HG03097 (cell line): ENCODE data around the gene LECT2.

Experiments used
- ATAC-seq: cut with Tn5 transposase; IDR thresholded peaks from one replicate; pipeline ENCODE4 v1.9.1; 2021; ENCODE audit not compliant: unreplicated experiment, low FRiP score

The LECT2 gene

DNA sequence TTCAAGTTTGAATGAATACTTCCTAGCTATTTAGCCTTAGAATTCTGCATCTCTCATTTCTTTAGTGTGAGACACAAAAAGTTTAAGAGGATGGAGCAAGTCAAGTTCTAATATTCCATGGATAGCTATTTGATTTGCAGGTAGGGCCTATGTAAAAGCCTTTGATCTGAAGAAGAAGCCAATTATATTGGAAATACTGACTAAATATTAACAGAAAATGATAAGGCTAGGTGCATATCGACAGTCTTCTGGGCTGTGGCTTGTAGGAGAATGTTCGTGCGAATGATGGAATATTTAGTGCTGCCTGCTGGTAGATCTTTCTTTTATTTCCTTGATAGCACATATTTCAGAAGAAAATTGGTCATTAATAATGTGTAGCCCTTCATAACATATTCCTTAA lies at the start of gene LECT2:
TSS of gene LECT2 (minus strand) at position 85 of the 400 bp plus-strand sequence. CDS start 150 bp downstream, outside the sequence.
- no peak for ATAC-seq

DNA sequence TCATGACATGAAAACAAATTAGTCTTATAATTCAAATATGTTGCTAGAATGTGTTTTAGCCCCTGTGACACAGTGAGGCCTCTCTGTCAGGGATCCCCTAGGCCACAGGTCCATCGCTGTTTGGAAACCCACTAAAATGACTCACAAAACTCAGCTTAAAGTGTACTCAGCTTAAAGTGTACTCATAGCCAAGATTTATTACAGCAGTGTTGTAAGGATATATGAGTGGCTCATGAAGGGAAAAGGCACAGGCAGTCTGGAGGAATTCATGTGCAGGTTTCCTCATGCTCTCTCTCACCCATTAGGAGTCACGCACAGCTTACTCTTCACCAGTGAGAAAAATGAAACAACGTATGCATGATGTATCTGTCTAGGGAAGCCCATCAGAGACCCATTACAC lies 49.7 kb upstream of the LECT2 start:
- no peak for ATAC-seq

DNA sequence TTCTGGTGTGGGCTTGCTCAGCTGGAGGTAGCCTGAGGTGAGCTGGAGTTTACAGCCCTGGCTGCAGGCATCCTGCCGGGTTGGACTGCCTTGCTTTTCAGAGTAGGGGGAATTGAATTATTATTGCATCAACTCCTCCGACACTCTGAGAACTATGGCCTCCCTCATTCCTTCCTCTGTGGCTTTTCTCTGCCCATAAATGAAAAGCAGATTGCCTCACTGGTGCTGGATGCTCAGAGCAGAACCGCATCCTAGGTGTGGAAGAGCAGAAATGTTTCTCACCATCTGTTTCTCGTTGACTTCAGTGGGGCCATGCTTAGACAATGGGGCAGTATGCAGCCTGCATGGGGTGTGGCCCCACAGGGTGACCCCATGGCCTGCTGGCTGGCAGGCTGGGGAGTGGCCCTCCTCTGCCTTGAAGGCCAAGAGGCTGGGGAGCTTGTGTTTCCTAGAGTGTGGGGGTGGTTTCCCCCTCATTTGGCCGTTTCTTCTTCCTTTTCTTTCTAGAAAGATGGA lies 46.7 kb upstream of the LECT2 start:
- no peak for ATAC-seq

DNA sequence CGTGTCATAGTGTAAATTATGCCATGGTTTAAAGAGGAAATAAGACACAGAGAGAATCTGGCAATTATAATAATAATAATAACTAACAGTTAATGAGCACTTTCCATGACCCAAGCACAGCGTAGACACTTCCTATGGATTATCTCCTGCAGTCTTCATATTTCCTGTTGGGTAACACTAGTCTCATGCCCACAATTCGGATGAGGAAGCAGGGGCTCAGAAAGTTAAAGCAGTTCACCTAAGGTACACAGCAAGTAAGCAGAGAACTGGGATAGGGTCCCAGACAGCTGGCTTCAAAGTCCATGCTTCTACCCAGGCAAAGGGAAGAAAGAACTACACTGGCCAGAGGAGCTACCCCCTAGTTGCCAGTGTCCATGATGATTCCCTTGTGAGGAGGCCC lies 46.1 kb upstream of the LECT2 start:
- ATAC-seq: no peak

GRCh38 chr5:136000147-136000546 lies 45.4 kb upstream of the LECT2 start:
- no peak for ATAC-seq

GRCh38 chr5:135999406-136000139 lies 44.8 kb upstream of the LECT2 start:
- no peak for ATAC-seq

GRCh38 chr5:135998889-135999288 lies 44.1 kb upstream of the LECT2 start:
- no peak for ATAC-seq

DNA sequence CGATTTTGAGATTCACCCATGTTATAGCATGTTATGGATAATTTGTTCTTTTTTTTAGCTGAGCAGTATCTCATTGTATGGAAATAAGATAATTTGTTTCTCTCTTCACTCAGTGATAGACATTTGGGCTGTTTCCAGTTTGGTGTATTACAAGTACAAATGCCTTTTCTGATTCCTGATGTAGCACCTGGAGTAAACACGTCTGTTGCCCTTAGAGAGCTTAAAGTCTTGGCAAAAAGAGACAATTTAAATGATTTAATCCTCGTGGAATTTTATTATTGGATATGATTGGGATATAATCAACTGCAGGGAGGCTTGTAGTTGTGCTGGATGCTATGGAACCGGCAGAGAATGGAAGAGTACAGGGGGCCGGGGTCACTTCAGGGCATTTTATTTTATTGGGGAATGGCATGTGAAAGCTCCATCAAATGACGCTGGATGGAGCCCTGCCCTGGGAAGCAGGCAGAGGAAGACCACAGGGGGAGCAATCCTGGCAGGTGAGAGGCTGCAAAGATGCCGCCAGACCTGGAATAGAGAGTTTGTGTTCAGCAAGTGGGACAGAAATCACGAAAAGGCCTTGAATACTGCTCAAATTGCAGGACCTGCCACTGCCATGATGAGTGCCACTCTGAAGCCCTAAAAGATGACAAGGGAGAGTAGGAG lies 43.0 kb upstream of the LECT2 start:
- ATAC-seq: no peak

GRCh38 chr5:135996611-135997010 lies 41.8 kb upstream of the LECT2 start:
- ATAC-seq: no peak

DNA sequence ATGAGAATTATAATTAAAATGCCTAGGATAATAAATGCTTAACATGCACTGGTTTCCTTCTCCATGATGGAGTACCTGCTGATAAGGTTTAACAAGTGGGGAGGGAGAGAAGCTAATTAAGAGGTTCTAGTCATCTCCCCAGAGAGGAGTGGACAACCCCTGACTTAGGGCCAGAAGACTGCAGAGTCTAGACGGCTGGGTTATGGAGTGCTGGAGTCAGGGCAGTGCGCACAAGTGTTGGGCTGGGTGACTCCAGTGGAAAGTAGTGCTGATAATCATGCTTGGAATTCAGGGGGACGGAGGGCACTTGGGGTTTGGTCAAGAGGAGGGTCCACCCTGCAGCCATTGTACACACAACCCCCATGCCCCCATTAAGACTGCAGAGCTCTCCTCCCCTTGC lies 41.2 kb upstream of the LECT2 start:
- ATAC-seq: no peak

DNA sequence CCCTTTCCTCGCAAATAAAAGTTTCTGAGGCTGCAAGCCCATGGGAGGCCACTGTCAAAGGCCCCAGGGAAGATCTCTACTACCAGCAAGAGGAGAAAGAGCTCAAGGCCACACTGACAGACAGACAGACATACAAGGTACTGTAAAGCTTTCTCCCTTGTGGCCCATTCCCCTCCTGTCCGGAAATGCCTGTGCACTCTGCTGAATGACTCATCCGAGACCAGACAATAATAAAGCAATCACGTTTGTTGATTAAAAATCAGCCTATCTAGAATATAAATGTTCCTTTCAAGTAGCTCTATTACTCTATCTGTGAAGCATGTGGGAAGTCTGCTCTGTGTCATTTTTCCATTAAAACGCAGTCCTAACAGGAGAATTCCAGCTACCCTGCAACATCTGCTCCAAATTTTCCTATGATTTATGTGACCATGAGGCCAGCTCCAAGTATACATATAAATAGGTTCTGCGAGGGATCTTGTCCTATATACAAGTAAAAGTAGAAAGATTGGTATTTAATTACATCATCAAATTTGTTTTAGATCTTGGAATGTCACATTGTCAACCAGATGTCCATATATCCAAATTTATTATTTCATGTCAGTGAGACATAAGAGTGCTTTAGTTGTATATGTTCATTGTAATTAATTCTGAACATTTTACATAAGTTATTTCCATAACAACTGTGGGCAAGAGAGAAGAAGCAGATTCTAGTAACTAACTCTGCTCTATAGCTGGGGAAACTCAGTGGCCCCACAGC lies 39.3 kb upstream of the LECT2 start:
- ATAC-seq: no peak

DNA sequence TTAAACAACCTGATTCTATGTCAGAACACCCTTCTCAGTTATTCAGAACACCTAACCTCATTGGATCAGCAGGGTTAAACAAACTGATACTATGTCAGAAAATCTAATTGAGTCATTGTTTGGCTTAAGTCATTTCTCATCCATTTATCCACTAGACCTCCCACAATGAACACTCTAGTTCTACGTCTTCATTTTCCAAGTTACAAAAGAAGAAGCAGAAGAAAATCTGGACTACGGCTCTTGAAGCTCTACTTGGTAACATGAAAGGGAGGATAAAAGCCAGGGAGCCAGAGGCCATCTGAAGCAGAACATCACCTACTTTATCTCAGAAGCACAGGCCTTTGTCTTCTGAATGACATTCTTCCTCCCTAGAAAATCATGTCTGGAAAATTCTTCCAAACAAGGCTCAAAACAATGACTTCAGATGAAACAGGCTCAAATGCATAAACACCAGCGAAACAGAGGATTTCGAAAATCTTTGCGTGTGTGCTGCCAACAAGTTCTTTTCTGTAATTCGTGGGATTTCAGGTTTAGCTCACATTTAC lies 38.6 kb upstream of the LECT2 start:
- ATAC-seq: no peak

GRCh38 chr5:135991429-135991828 lies 36.6 kb upstream of the LECT2 start:
- no peak for ATAC-seq

- ATAC-seq: no peak
Observed at GRCh38 chr5:135990528-135991255, 35.9 kb upstream of the LECT2 start.

- ATAC-seq: no peak
Observed at GRCh38 chr5:135989686-135990085, 34.9 kb upstream of the LECT2 start.

DNA sequence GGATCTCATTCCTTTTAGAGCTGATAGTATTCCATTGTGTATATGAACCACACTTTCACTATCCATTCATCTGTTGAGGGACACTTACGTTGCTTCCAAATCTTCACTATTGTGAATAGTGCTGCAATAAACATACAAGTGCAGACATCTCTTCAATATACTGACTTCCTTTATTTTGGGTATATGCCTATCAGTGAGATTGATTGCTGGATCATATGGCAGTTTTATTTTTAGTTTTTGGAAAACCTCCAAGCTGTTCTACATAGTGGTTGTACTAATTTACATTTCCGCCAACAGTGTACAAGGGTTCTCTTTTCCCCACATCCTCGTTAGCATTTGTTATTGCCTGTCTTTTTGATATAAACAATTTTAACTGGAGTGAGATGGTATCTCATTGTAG lies 33.8 kb upstream of the LECT2 start:
- no peak for ATAC-seq

DNA sequence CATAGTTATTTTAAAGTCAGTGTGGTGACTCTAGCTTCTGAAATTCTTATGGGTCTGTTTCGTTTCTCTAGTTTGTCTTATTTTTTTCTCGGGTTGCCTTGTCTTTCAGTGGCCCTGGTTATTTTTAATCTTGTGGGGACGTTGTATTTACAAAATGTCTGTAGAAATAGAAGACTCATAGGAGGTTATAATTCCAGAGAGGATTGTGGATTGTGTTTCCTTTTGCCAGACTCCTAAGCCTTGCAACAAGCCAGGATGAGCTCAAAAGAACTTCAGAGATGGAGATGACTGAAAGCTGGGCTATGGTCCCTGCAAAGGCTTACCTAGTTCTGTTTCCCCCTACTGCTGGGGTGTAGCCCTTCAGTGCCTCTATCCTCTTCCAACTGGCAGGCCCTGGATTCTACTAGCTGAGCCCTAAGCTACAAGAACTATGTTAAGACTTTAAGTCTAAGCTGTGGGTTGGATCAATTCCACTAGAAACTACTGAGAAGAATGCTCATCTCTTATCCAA lies 32.2 kb upstream of the LECT2 start:
- no peak for ATAC-seq

DNA sequence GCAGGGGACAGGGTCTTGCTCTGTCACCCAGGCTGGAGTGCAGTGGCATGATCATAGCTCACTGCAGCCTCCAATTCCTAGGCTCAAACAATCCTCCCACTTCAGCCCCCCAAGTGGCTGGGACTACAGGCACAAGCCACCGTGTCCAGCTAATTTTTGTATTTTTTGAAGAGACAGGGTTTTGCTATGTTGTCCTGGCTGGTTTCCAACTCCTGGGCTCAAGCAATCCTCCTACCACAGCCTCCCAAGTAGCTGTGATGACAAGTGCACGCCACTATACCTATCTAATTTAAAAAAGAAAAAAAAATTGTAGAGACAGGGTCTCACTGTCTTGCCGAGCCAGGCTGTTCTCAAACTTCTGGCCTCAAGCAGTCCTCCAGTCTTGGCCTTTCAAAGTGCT lies 31.6 kb upstream of the LECT2 start:
- ATAC-seq: no peak

DNA sequence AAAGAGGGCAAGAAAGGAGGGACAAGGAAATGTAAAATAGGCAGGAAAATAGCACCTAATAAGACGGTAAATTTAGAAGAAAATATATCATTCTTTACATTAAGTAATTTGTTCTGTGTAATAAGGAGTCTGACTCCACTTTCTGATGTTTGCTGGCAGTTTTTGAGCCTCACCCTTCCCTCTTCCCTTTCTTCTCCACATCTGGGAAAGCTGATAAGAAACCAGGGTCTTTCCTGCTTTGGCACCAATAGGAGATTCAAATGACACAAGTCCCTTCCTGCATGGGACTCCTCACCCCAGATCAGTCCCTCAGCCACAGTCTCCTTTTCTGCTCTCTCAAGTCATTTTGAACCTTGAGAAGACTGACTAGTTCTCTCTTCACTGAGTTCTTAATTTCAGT lies 31.2 kb upstream of the LECT2 start:
- no peak for ATAC-seq

DNA sequence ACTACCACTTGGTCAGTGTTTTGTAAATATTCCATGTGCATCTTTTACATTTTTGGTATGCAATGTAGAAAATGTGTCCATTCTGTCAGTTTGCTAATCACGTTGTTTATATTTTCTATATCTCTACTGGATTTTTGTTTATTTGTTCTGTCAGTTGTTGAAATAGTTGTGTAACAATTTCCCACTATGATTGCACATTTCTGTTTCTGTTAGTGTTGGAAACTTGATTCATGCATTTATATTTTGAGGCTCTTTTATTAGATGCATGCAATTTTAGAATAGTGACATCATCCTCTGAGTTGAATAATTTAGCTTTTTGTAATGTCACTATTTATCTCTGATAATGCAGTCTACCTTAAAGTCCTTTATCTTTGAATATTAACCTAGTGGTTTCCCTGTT lies 25.8 kb upstream of the LECT2 start:
- ATAC-seq: no peak
